CD4-positive, alpha-beta memory T cell (primary cell): ENCODE measurements around the gene PCSK2. TPM values are rescaled to one million over a fixed set of nuclear protein-coding genes. Genes with fewer than 3 reads are reported as not detected.

Experiments used
- CTCF ChIA-PET: fragments of 350-600 bp; sonication (Branson Sonifier 250); formaldehyde crosslinking; loops from one replicate; lab custom pipeline; 2021; ENCODE audit warnings: inconsistent platforms; ENCODE audit not compliant: partially characterized antibody; lab: Charles Lee
- POLR2A ChIA-PET: fragments of 350-600 bp; sonication (Branson Sonifier 250); formaldehyde crosslinking; loops from one replicate; lab custom pipeline; 2021; ENCODE audit not compliant: partially characterized antibody; lab: Charles Lee
- DNase-seq, 5 donors: peaks; one replicate each; pipeline versions ENCODE4 v3.0.0 to v3.0.0-alpha.2; 2020 to 2022; ENCODE audit warnings: mixed read lengths in 1 of 5
- H3K27ac ChIP-seq: one replicate; pipeline ENCODE4 v1.7.0; 2013; ENCODE audit warnings: low read depth, low read length
- H3K27me3 ChIP-seq: 2 replicates; pipeline ENCODE4 v1.7.0; 2013; ENCODE audit warnings: mild to moderate bottlenecking, low read length, moderate library complexity; ENCODE audit not compliant: insufficient read depth
- H3K36me3 ChIP-seq: 2 replicates; pipeline ENCODE4 v1.7.0; 2013; ENCODE audit warnings: mild to moderate bottlenecking, low read length, moderate library complexity; ENCODE audit not compliant: insufficient read depth
- H3K4me1 ChIP-seq: 2 replicates; pipeline ENCODE4 v1.7.0; 2013; ENCODE audit warnings: mild to moderate bottlenecking, low read length, moderate library complexity; ENCODE audit not compliant: insufficient read depth
- H3K4me3 ChIP-seq, 2 donors: one replicate each; pipeline ENCODE4 v1.7.0; 2013; ENCODE audit warnings: low read length in 2 of 2, mild to moderate bottlenecking in 1 of 2
- H3K9me3 ChIP-seq, 2 donors: one replicate each; pipeline ENCODE4 v1.7.0; 2013; ENCODE audit warnings: low read length in 2 of 2, control low read depth in 1 of 2; ENCODE audit not compliant: control insufficient read depth in 1 of 2
- H3K27ac Mint-ChIP-seq, 7 donors: one replicate each; pipeline ENCODE4 v1.8.0; 2020 to 2021; ENCODE audit warnings: mixed read lengths in 7 of 7, mild to moderate bottlenecking in 6 of 7, inconsistent platforms in 3 of 7, moderate library complexity in 3 of 7
- H3K27me3 Mint-ChIP-seq, 2 donors: one replicate each; pipeline ENCODE4 v1.8.0; 2020 to 2021; ENCODE audit warnings: mixed read lengths in 2 of 2
- H3K36me3 Mint-ChIP-seq, 2 donors: one replicate each; pipeline ENCODE4 v1.8.0; 2020 to 2021; ENCODE audit warnings: mixed read lengths in 2 of 2, inconsistent platforms in 1 of 2, mild to moderate bottlenecking in 1 of 2
- H3K4me1 Mint-ChIP-seq, 4 donors: one replicate each; pipeline ENCODE4 v1.8.0; 2020 to 2021; ENCODE audit warnings: mixed read lengths in 4 of 4, mild to moderate bottlenecking in 1 of 4
- H3K4me3 Mint-ChIP-seq, 8 donors: one replicate each; pipeline ENCODE4 v1.8.0; 2020 to 2021; ENCODE audit warnings: mixed read lengths in 8 of 8, mild to moderate bottlenecking in 7 of 8, moderate library complexity in 6 of 8, inconsistent platforms in 3 of 8
- H3K9me3 Mint-ChIP-seq, 8 donors: one replicate each; pipeline ENCODE4 v1.8.0; 2020 to 2021; ENCODE audit warnings: mixed read lengths in 8 of 8, mild to moderate bottlenecking in 5 of 8, inconsistent platforms in 3 of 8, moderate library complexity in 1 of 8
- intact Hi-C: fragments of 100-400 bp; cut with micrococcal nuclease; formaldehyde crosslinking; loops from one replicate; pipeline ENCODE4 v1.15.1; 2023
- polyA plus RNA-seq, 2 donors: library from polyadenylated mRNA; unstranded; fragments of 300-500 nt; fragmentation: Illumina TruSeq; gene quantifications; one replicate each; pipeline ENCODE4 v1.2.3, GENCODE V29; 2021
- total RNA-seq, 2 experiments: library from RNA; stranded (reverse); gene quantifications; one replicate each; pipeline ENCODE4 v1.2.3, GENCODE V29; 2021

PCSK2 gene
- total and polyA plus RNA-seq, 4 experiments from 2014 or later: not detected

DNA sequence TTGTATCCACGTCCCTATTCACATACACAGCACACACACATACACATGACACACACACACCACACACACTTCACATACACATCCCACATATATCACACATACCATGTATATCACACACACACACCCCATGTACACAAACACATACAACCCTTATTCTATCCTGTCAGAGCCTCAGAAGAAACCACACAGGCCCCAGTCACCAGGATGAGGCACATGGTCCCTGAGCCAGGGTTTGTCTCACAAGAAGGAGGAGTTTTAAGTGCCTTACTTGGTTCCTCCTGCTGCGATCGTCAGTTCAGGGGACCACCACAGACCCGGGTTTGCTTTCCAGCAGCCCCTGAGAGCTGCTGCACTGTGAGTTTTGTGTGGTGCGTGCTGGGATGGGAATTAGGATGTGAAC lies 280.7 kb downstream of the PCSK2 start:
- ChIA-PET CTCF (interaction anchor here (0.8 to 1.7 kb wide), 2 partner anchors 391 to 489 kb away, joined by 3 to 10 read pairs; no protein-coding TSS in a partner anchor), POLR2A (no interaction called here)
- Histone ChIP-seq H3K4me3 (no peak overlapping the region), H3K27me3 (no peaks in the 10 kb centered on the region), H3K9me3 (no peaks in the 10 kb centered on the region), H3K27ac (no peak overlapping the region), H3K36me3 (no peaks in the 10 kb centered on the region), H3K4me1 (peaks cover 59% of the 10 kb centered on the region)
- no peak for DNase-seq
- Mint-ChIP-seq H3K9me3 (peaks cover 0 to 2% (median 0%) of the 10 kb centered on the region in 8 donors), H3K27ac (peak overlapping the region in 5 of 7 donors; percentile 1 to 51 (median 36)), H3K4me3 (peak overlapping the region in 6 of 8 donors; percentile 0 to 52 (median 7)), H3K27me3 (no peaks in the 10 kb centered on the region), H3K4me1 (peaks cover 35 to 65% (median 45%) of the 10 kb centered on the region in 4 donors), H3K36me3 (no peaks in the 10 kb centered on the region)
- intact Hi-C loops: no loop called here

DNA sequence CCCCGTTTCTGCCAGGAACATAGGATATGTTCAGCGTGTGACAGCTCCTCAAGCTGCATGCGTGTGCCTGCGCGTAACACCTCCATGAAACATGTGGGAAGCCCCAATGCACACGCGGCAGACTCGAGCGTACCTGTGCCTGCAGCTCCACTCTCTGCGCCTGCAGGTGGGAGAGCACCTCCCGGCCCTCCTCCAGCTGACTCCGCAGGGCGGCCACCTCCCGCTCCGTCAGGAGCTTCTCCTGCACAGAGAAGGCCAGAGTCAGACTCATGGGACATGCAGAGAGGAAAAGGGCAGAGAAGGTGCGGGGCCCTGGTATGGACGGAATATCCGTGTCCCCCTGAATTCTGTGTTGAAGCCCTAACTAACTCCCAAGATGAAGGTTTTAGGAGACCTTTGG lies 281.9 kb downstream of the PCSK2 start:
- peaks cover 34 to 57% (median 43%) of the 10 kb centered on the region in 4 donors for H3K4me1 Mint-ChIP-seq
- Histone ChIP-seq H3K27me3 (no peaks in the 10 kb centered on the region), H3K36me3 (no peaks in the 10 kb centered on the region), H3K4me1 (peaks cover 50% of the 10 kb centered on the region), H3K27ac (no peak overlapping the region), H3K9me3 (no peaks in the 10 kb centered on the region), H3K4me3 (no peak overlapping the region)
- no peak overlapping the region for H3K4me3 Mint-ChIP-seq
- CTCF ChIA-PET: interaction anchor here (0.9 to 1.7 kb wide), 2 partner anchors 387 to 390 kb away, joined by 4 to 10 read pairs; no protein-coding TSS in a partner anchor
- H3K9me3 Mint-ChIP-seq: peaks cover 0 to 2% (median 0%) of the 10 kb centered on the region in 8 donors
- no peaks in the 10 kb centered on the region for H3K36me3 Mint-ChIP-seq
- POLR2A ChIA-PET: no interaction called here
- no peaks in the 10 kb centered on the region for H3K27me3 Mint-ChIP-seq
- no peak for DNase-seq
- intact Hi-C loops: no loop called here
- H3K27ac Mint-ChIP-seq: no peak overlapping the region

DNA sequence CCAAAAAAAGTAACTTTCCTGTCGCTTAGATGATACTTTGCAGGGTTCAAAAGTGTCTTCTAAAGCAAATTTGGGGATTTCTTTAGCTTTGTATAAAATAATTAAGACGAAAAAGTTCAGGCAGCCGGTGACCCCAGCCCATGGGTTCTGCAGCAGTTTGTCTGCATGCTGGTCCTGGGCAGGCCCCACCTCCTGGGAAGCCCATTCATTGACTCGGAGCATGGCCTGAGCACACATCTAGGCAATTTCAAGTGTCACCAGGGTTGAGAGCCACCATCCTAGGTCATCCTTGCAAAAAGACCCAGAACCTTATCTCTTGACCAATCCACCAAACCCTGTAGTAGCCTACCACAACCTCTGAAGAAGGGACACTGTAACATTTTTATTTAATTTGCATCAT lies 283.7 kb downstream of the PCSK2 start:
- no peak overlapping the region for H3K27ac Mint-ChIP-seq

DNA sequence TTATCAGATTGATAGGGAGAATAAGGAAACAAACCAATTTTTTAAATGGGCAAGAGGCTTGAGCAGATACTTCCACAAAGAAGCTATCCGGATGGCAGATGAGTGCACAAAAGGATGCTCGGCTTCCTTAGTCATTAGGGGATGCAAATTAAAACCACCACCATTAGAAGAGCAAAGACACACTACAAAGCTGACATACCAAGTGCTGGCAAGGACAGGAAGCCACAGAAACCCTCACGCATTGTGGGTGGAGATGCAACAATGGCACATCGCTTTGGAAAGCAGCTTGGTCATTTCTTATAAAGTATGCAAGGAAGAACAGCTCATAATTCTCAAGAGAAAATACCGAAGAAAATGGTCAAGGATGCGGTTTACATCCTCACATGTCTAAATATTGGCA lies 284.6 kb downstream of the PCSK2 start:
- H3K27ac Mint-ChIP-seq: peak overlapping the region in 1 of 7 donors; percentile 43
- DNase-seq: no peak

More for the DNA sequence above, 283.7 kb downstream of the PCSK2 start:
- Mint-ChIP-seq H3K4me1 (peaks cover 25 to 39% (median 30%) of the 10 kb centered on the region in 4 donors), H3K4me3 (no peak overlapping the region), H3K36me3 (no peaks in the 10 kb centered on the region), H3K9me3 (no peaks in the 10 kb centered on the region), H3K27me3 (no peaks in the 10 kb centered on the region)
- Histone ChIP-seq H3K36me3 (no peaks in the 10 kb centered on the region), H3K4me3 (no peak overlapping the region), H3K4me1 (peaks cover 33% of the 10 kb centered on the region), H3K9me3 (no peaks in the 10 kb centered on the region), H3K27me3 (no peaks in the 10 kb centered on the region), H3K27ac (no peak overlapping the region)
- no peak for DNase-seq
- ChIA-PET POLR2A (no interaction called here), CTCF (interaction anchor here (1.1 to 2.4 kb wide), 2 partner anchors 21 to 108 kb away, joined by 5 to 6 read pairs; partner anchors contain the start of gene BFSP1)
- intact Hi-C loops: no loop called here

DNA sequence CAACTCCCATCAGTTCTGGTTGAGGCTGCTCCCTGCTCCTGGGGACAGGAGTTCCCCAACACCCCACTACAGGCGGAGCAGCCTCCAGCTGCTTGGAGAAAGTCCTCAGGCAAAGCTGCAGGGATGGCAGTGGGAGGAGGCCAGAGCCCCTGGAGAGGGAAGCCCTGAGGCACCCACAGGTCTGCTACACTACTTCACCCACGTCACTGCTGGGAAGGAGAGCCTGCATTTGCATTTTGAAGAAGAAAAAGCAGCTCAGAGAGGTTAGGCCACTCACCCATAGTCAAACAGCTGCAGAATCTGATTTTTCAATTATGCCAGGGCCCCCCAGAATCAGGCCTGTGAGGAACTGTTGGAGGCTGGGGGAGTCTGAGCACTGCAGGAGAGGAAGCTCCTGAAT lies 287.1 kb downstream of the PCSK2 start:
- CTCF ChIA-PET: interaction anchor here (2.6 kb wide), 1 partner anchor 9 kb away, joined by 21 read pairs; no protein-coding TSS in a partner anchor
- Mint-ChIP-seq H3K9me3 (no peaks in the 10 kb centered on the region), H3K4me3 (no peak overlapping the region)

More for the DNA sequence above, 284.6 kb downstream of the PCSK2 start:
- Histone ChIP-seq H3K27ac (no peak overlapping the region), H3K27me3 (no peaks in the 10 kb centered on the region), H3K4me1 (peaks cover 24% of the 10 kb centered on the region), H3K9me3 (no peaks in the 10 kb centered on the region), H3K36me3 (no peaks in the 10 kb centered on the region), H3K4me3 (no peak overlapping the region)
- intact Hi-C loops: no loop called here
- Mint-ChIP-seq H3K4me3 (peak overlapping the region in 3 of 8 donors; percentile 11 to 63 (median 18)), H3K27me3 (no peaks in the 10 kb centered on the region), H3K36me3 (no peaks in the 10 kb centered on the region), H3K4me1 (peaks cover 20 to 32% (median 25%) of the 10 kb centered on the region in 4 donors), H3K9me3 (no peaks in the 10 kb centered on the region)
- POLR2A ChIA-PET: interaction anchor here (1.1 kb wide), 1 partner anchor 58 kb away, joined by 3 read pairs; the partner anchor contains the start of gene DSTN
- CTCF ChIA-PET: interaction anchor here (1.1 to 2.4 kb wide), 4 partner anchors 20 to 387 kb away, joined by 4 to 6 read pairs (median 5); partner anchors contain the start of gene BFSP1

DNA sequence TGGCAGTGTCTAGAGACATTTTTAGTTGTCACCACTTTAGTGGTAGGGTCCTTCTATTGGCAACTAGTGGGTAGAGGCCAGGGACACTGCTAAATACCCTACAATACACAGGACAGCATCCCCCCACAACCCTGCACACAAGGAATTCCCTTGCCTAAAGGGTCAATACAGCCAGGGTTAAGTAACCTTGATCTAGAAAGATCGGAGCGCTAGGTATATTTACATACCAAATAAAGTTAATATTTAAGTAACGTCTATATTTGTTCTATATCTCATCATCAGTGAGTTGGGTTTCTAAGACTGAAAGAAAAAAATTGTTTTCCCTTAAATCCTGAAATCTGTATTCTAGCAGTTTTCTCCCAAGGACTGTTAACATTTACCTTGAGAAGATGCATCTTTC lies 288.2 kb downstream of the PCSK2 start:
- Mint-ChIP-seq H3K9me3 (no peaks in the 10 kb centered on the region), H3K4me1 (peaks cover 14 to 23% (median 15%) of the 10 kb centered on the region in 4 donors), H3K27me3 (no peaks in the 10 kb centered on the region), H3K27ac (no peak overlapping the region), H3K36me3 (no peaks in the 10 kb centered on the region), H3K4me3 (no peak overlapping the region)
- no peak for DNase-seq
- ChIA-PET POLR2A (no interaction called here), CTCF (interaction anchor here (2.6 kb wide), 1 partner anchor 10 kb away, joined by 21 read pairs; no protein-coding TSS in a partner anchor)
- no peak overlapping the region for H3K4me3 ChIP-seq
- no peaks in the 10 kb centered on the region for H3K27me3 ChIP-seq
- intact Hi-C loops: no loop called here
- H3K4me1 ChIP-seq: peaks cover 12% of the 10 kb centered on the region
- H3K27ac ChIP-seq: no peak overlapping the region
- H3K9me3 ChIP-seq: no peaks in the 10 kb centered on the region
- no peaks in the 10 kb centered on the region for H3K36me3 ChIP-seq

More for the DNA sequence above, 287.1 kb downstream of the PCSK2 start:
- H3K4me3 ChIP-seq: no peak overlapping the region
- Mint-ChIP-seq H3K27ac (no peak overlapping the region), H3K4me1 (peaks cover 14 to 23% (median 16%) of the 10 kb centered on the region in 4 donors), H3K36me3 (no peaks in the 10 kb centered on the region), H3K27me3 (no peaks in the 10 kb centered on the region)
- no peaks in the 10 kb centered on the region for H3K9me3 ChIP-seq
- peaks cover 12% of the 10 kb centered on the region for H3K4me1 ChIP-seq
- no peak for DNase-seq
- H3K36me3 ChIP-seq: no peaks in the 10 kb centered on the region
- POLR2A ChIA-PET: no interaction called here
- no peaks in the 10 kb centered on the region for H3K27me3 ChIP-seq
- H3K27ac ChIP-seq: no peak overlapping the region
- intact Hi-C loops: no loop called here

DNA sequence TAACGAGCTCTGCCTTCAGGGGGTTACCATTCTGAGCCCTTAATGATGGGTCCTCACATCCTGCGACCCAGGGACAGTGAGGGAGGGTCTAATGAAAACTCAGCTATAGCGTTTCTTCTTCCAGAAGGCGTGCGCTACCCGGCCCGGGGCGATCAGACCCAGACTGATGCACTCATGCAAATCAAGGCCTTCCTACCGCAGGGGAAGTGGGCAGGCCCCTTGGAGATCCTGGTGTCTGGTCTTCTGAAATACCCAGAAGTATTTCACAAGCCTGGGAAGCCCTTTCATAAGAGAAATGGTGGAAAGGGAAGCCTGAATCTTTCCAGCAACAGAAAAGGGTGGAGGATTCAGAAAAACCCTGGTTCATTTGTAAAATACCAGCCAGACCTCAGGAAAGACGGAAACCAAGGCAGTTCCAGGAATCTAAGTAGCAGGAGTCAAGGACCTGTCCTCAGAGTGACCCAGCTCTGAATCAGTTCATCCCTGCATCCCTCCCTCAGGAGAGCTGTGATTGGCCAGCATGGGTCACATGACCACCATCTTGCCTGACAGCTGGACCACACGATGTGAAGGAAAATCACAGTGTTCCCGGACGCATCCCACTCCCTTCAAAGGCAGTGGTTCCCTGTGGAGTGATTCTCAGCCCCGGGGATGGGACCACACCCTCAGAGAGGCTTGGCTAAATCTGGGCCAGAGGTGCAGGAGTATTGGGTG lies 291.7 kb downstream of the PCSK2 start:
- Mint-ChIP-seq H3K9me3 (no peaks in the 10 kb centered on the region), H3K36me3 (no peaks in the 10 kb centered on the region), H3K27ac (no peak overlapping the region), H3K27me3 (no peaks in the 10 kb centered on the region), H3K4me1 (peaks cover 3 to 10% (median 6%) of the 10 kb centered on the region in 4 donors), H3K4me3 (no peak overlapping the region)
- intact Hi-C loops: no loop called here
- Histone ChIP-seq H3K4me3 (no peak overlapping the region), H3K27me3 (no peaks in the 10 kb centered on the region), H3K36me3 (no peaks in the 10 kb centered on the region), H3K4me1 (no peaks in the 10 kb centered on the region), H3K27ac (no peak overlapping the region), H3K9me3 (no peaks in the 10 kb centered on the region)
- DNase-seq: no peak
- ChIA-PET POLR2A (no interaction called here), CTCF (interaction anchor here (1.2 to 3.1 kb wide), 2 partner anchors 13 to 96 kb away, joined by 3 to 14 read pairs; no protein-coding TSS in a partner anchor)
